Measurements from ENCODE around the gene POU2AF2. TPM values are rescaled to one million over a fixed set of nuclear protein-coding genes. Genes with fewer than 3 reads are reported as not detected.

POU2AF2 gene
- total RNA-seq, 1 donor from 2014 or later = not detected

- H3K9me3 Mint-ChIP-seq (ENCODE audit: unreplicated experiment) = peaks cover 4% of the 10 kb centered on the region
- Histone ChIP-seq H3K27ac (ENCODE audit: low read depth, low read length) (no peak overlapping the region), H3K9ac (ENCODE audit: low read length) (no peak overlapping the region), H3K4me2 (ENCODE audit: low read length) (no peak overlapping the region), H3K79me2 (ENCODE audit: insufficient read depth, low read length) (no peaks in the 10 kb centered on the region), H3K9me3 (ENCODE audit: insufficient read depth, low read depth, low read length) (no peaks in the 10 kb centered on the region), H3K4me3 (ENCODE audit: insufficient read depth, low read depth, low read length) (no peak overlapping the region), H3K36me3 (ENCODE audit: insufficient read depth, low read length) (no peaks in the 10 kb centered on the region), H4K20me1 (ENCODE audit: insufficient read depth, low read length) (no peaks in the 10 kb centered on the region), H3K27me3 (ENCODE audit: insufficient read depth, low read length) (no peaks in the 10 kb centered on the region), H3K4me1 (ENCODE audit: insufficient read depth, low read length) (peaks cover 3% of the 10 kb centered on the region), H2AFZ (ENCODE audit: low read depth, low read length) (no peak overlapping the region)
- FAIRE-seq = no peak
- TF ChIP-seq EZH2 (IDR thresholded peaks at IDR 0.05; ENCODE audit: insufficient read depth, low read length) = no peak
- no peak for DNase-seq (ENCODE audit: low read depth)
- H3K27me3 Mint-ChIP-seq (ENCODE audit: low read depth, unreplicated experiment) = peaks cover 9% of the 10 kb centered on the region
- no peak overlapping the region for H3K27ac Mint-ChIP-seq (ENCODE audit: unreplicated experiment)
- no peaks in the 10 kb centered on the region for H3K36me3 Mint-ChIP-seq (ENCODE audit: low read depth, unreplicated experiment)
- H3K4me1 Mint-ChIP-seq (ENCODE audit: low read depth, unreplicated experiment) = peaks cover 10% of the 10 kb centered on the region
- no peak overlapping the region for H3K4me3 Mint-ChIP-seq (ENCODE audit: unreplicated experiment)
Observed at GRCh38 chr11:111325259-111325658, 79.7 kb downstream of the POU2AF2 start.

- H3K27me3 Mint-ChIP-seq (ENCODE audit: low read depth, unreplicated experiment) = peaks cover 13% of the 10 kb centered on the region
- FAIRE-seq = no peak
- no peak overlapping the region for H3K4me2 ChIP-seq (ENCODE audit: low read length)
- H3K36me3 Mint-ChIP-seq (ENCODE audit: low read depth, unreplicated experiment) = no peaks in the 10 kb centered on the region
- H3K27ac Mint-ChIP-seq (ENCODE audit: unreplicated experiment) = no peak overlapping the region
- peaks cover 4% of the 10 kb centered on the region for H3K9me3 Mint-ChIP-seq (ENCODE audit: unreplicated experiment)
- no peaks in the 10 kb centered on the region for H3K79me2 ChIP-seq (ENCODE audit: insufficient read depth, low read length)
- no peaks in the 10 kb centered on the region for H3K9me3 ChIP-seq (ENCODE audit: insufficient read depth, low read depth, low read length)
- no peak overlapping the region for H3K4me3 Mint-ChIP-seq (ENCODE audit: unreplicated experiment)
- H3K9ac ChIP-seq (ENCODE audit: low read length) = no peak overlapping the region
- no peak for TF ChIP-seq CTCF (IDR thresholded peaks at IDR 0.05; ENCODE audit: insufficient read depth, low read depth, low read length)
- TF ChIP-seq EZH2 (IDR thresholded peaks at IDR 0.05; ENCODE audit: insufficient read depth, low read length) = no peak
- H2AFZ ChIP-seq (ENCODE audit: low read depth, low read length) = no peak overlapping the region
- H3K4me1 ChIP-seq (ENCODE audit: insufficient read depth, low read length) = peaks cover 3% of the 10 kb centered on the region
- H3K4me1 Mint-ChIP-seq (ENCODE audit: low read depth, unreplicated experiment) = peaks cover 7% of the 10 kb centered on the region
- H3K27ac ChIP-seq (ENCODE audit: low read depth, low read length) = no peak overlapping the region
- no peak overlapping the region for H3K4me3 ChIP-seq (ENCODE audit: insufficient read depth, low read depth, low read length)
- DNase-seq (ENCODE audit: low read depth) = no peak
- H3K27me3 ChIP-seq (ENCODE audit: insufficient read depth, low read length) = no peaks in the 10 kb centered on the region
- H3K36me3 ChIP-seq (ENCODE audit: insufficient read depth, low read length) = no peaks in the 10 kb centered on the region
- no peaks in the 10 kb centered on the region for H4K20me1 ChIP-seq (ENCODE audit: insufficient read depth, low read length)
Observed at GRCh38 chr11:111326824-111327223, 81.3 kb downstream of the POU2AF2 start.

- no peaks in the 10 kb centered on the region for H3K36me3 Mint-ChIP-seq (ENCODE audit: low read depth, unreplicated experiment)
- H3K27me3 Mint-ChIP-seq (ENCODE audit: low read depth, unreplicated experiment) = peaks cover 10% of the 10 kb centered on the region
- peaks cover 7% of the 10 kb centered on the region for H3K4me1 Mint-ChIP-seq (ENCODE audit: low read depth, unreplicated experiment)
- H3K4me2 ChIP-seq (ENCODE audit: low read length) = no peak overlapping the region
- no peak for TF ChIP-seq CTCF (IDR thresholded peaks at IDR 0.05; ENCODE audit: insufficient read depth, low read depth, low read length)
- no peak for TF ChIP-seq EZH2 (IDR thresholded peaks at IDR 0.05; ENCODE audit: insufficient read depth, low read length)
- H3K4me1 ChIP-seq (ENCODE audit: insufficient read depth, low read length) = peaks cover 3% of the 10 kb centered on the region
- DNase-seq (ENCODE audit: low read depth) = no peak
- H3K9me3 Mint-ChIP-seq (ENCODE audit: unreplicated experiment) = peaks cover 4% of the 10 kb centered on the region
- no peaks in the 10 kb centered on the region for H3K9me3 ChIP-seq (ENCODE audit: insufficient read depth, low read depth, low read length)
- H3K79me2 ChIP-seq (ENCODE audit: insufficient read depth, low read length) = no peaks in the 10 kb centered on the region
- H3K27ac Mint-ChIP-seq (ENCODE audit: unreplicated experiment) = no peak overlapping the region
- H2AFZ ChIP-seq (ENCODE audit: low read depth, low read length) = no peak overlapping the region
- H3K9ac ChIP-seq (ENCODE audit: low read length) = no peak overlapping the region
- no peak overlapping the region for H3K4me3 ChIP-seq (ENCODE audit: insufficient read depth, low read depth, low read length)
- H3K27ac ChIP-seq (ENCODE audit: low read depth, low read length) = no peak overlapping the region
- H3K36me3 ChIP-seq (ENCODE audit: insufficient read depth, low read length) = no peaks in the 10 kb centered on the region
- FAIRE-seq = no peak
- H4K20me1 ChIP-seq (ENCODE audit: insufficient read depth, low read length) = no peaks in the 10 kb centered on the region
- no peak overlapping the region for H3K4me3 Mint-ChIP-seq (ENCODE audit: unreplicated experiment)
- H3K27me3 ChIP-seq (ENCODE audit: insufficient read depth, low read length) = no peaks in the 10 kb centered on the region
Observed at GRCh38 chr11:111327908-111328624, 82.5 kb downstream of the POU2AF2 start.

Data from astrocyte (in vitro differentiated cells and primary cell).